HTERT RPE-1 (cell line): ENCODE measurements around the gene GLA.

Source experiments
- in situ Hi-C: fragments of 300-500 bp; cut with MboI; formaldehyde crosslinking; loops from 4 replicates; pipeline ENCODE4 v1.14.3; 2020; ENCODE audit warnings: low sequenced_read_pairs

Gene GLA

GRCh38 chrX:101398694-101399093 lies 9.0 kb downstream of the GLA start:
- in situ Hi-C loops, result no loop called here

GRCh38 chrX:101397779-101398178 lies 9.9 kb downstream of the GLA start:
- in situ Hi-C loops, result no loop called here

GRCh38 chrX:101395789-101396188 lies 11.9 kb downstream of the GLA start:
- in situ Hi-C loops, result no loop called here

GRCh38 chrX:101394372-101394771 lies 13.4 kb downstream of the GLA start:
- in situ Hi-C loops, result no loop called here

- in situ Hi-C loops, result no loop called here
These were observed 14.0 kb downstream of the GLA start for GRCh38 chrX:101393530-101394305.

- in situ Hi-C loops, result no loop called here
These were observed 15.9 kb downstream of the GLA start for GRCh38 chrX:101391831-101392230.

GRCh38 chrX:101390664-101391525 lies 16.8 kb downstream of the GLA start, which contains the start of gene RPL36A:
Gene RPL36A, plus strand, starts transcription at chrX:101391011. Its CDS starts 33 bp downstream, at chrX:101391044.
- in situ Hi-C loops, result no loop called here

GRCh38 chrX:101388604-101389003 lies 19.1 kb downstream of the GLA start:
- in situ Hi-C loops, result no loop called here

- in situ Hi-C loops, result no loop called here
These were observed 21.2 kb downstream of the GLA start for GRCh38 chrX:101386542-101386885.

GRCh38 chrX:101385795-101386541 lies 21.8 kb downstream of the GLA start, which contains the start of gene BTK:
Gene BTK, minus strand, starts transcription at chrX:101386191. Its CDS starts 10,907 bp downstream, at chrX:101375284.
- in situ Hi-C loops, result no loop called here

- in situ Hi-C loops, result no loop called here
These were observed 22.6 kb downstream of the GLA start for GRCh38 chrX:101385026-101385684.

- in situ Hi-C loops, result no loop called here
These were observed 24.0 kb downstream of the GLA start for GRCh38 chrX:101383679-101384205.

- in situ Hi-C loops, result no loop called here
These were observed 30.2 kb downstream of the GLA start for GRCh38 chrX:101377547-101377946.

- in situ Hi-C loops, result no loop called here
These were observed 36.7 kb downstream of the GLA start for GRCh38 chrX:101370888-101371504.

- in situ Hi-C loops, result no loop called here
These were observed 38.0 kb downstream of the GLA start for GRCh38 chrX:101369687-101370086.

GRCh38 chrX:101368800-101369199 lies 38.9 kb downstream of the GLA start:
- in situ Hi-C loops, result no loop called here

- in situ Hi-C loops, result no loop called here
These were observed 42.4 kb downstream of the GLA start for GRCh38 chrX:101365301-101365795.

- in situ Hi-C loops, result no loop called here
These were observed 45.0 kb downstream of the GLA start for GRCh38 chrX:101362757-101363156.

- in situ Hi-C loops, result no loop called here
These were observed 45.6 kb downstream of the GLA start for GRCh38 chrX:101362116-101362515.

GRCh38 chrX:101360390-101360789 lies 47.3 kb downstream of the GLA start:
- in situ Hi-C loops, result no loop called here
